IPS-NIHi7 (cell line): Measurements from ENCODE around the gene TMEM132C.

Experiments
- DNase-seq: peaks from one replicate; pipeline ENCODE4 v3.0.0; 2012; ENCODE audit warnings: mixed read lengths; ENCODE audit errors: extremely low spot score

TMEM132C gene

GRCh38 chr12:128707488-128707887 is 440.5 kb downstream of the TMEM132C start:
- DNase-seq, result peak; percentile 61

GRCh38 chr12:128708789-128709188 is 441.8 kb downstream of the TMEM132C start:
- no peak for DNase-seq

- no peak for DNase-seq
These were observed 442.7 kb downstream of the TMEM132C start for GRCh38 chr12:128709660-128710059.

GRCh38 chr12:128711486-128711885 is 444.5 kb downstream of the TMEM132C start:
- no peak for DNase-seq

GRCh38 chr12:128712622-128713021 is 445.7 kb downstream of the TMEM132C start:
- DNase-seq, result no peak

- DNase-seq, result no peak
These were observed 448.5 kb downstream of the TMEM132C start for GRCh38 chr12:128715485-128715884.

GRCh38 chr12:128724468-128725046 is 457.6 kb downstream of the TMEM132C start:
- no peak for DNase-seq

GRCh38 chr12:128726886-128727285 is 459.9 kb downstream of the TMEM132C start:
- no peak for DNase-seq

- DNase-seq, result no peak
These were observed 460.5 kb downstream of the TMEM132C start for GRCh38 chr12:128727461-128727860.

GRCh38 chr12:128727999-128728398 is 461.0 kb downstream of the TMEM132C start:
- no peak for DNase-seq

GRCh38 chr12:128729628-128730121 is 462.7 kb downstream of the TMEM132C start:
- no peak for DNase-seq

GRCh38 chr12:128734371-128734770 is 467.4 kb downstream of the TMEM132C start:
- DNase-seq, result no peak

- no peak for DNase-seq
These were observed 470.5 kb downstream of the TMEM132C start for GRCh38 chr12:128737292-128737966.

- no peak for DNase-seq
These were observed 476.9 kb downstream of the TMEM132C start for GRCh38 chr12:128743916-128744315.

GRCh38 chr12:128745772-128746689 is 479.1 kb downstream of the TMEM132C start:
- no peak for DNase-seq

- no peak for DNase-seq
These were observed 480.5 kb downstream of the TMEM132C start for GRCh38 chr12:128747441-128747840.

- no peak for DNase-seq
These were observed 485.4 kb downstream of the TMEM132C start for GRCh38 chr12:128752386-128752785.

GRCh38 chr12:128753438-128753837 is 486.5 kb downstream of the TMEM132C start:
- DNase-seq, result peak; percentile 38

- no peak for DNase-seq
These were observed 487.3 kb downstream of the TMEM132C start for GRCh38 chr12:128754275-128754674.

GRCh38 chr12:128755566-128755965 is 488.6 kb downstream of the TMEM132C start:
- no peak for DNase-seq
